CD4-positive, CD25-positive, alpha-beta regulatory T cell (primary cell): Measurements from ENCODE around the gene PRDM10. TPM values are rescaled to one million over a fixed set of nuclear protein-coding genes. Genes with fewer than 3 reads are reported as not detected.
A peak's percentile ranks its signal among the peaks of the same experiment; 100 is the strongest.

ENCODE experiments used
- ATAC-seq, 2 donors: fragments of 150-1000 bp; cut with Tn5 transposase; one replicate each; pipeline ENCODE4 v1.10.0; 2021; ENCODE audit warnings: low read depth in 2 of 2, moderate number of reproducible peaks in 2 of 2, moderate library complexity in 1 of 2
- DNase-seq, 3 donors: peaks; one replicate each; pipeline versions ENCODE4 v3.0.0 to v3.0.0-alpha.2; 2012 to 2022; ENCODE audit warnings: mixed read lengths in 1 of 3
- H3K27ac ChIP-seq: one replicate; pipeline ENCODE4 v1.7.0; 2013; ENCODE audit warnings: mild to moderate bottlenecking, low read length; ENCODE audit not compliant: insufficient read depth, poor library complexity, severe bottlenecking
- H3K27me3 ChIP-seq: one replicate; pipeline ENCODE4 v1.7.0; 2013; ENCODE audit warnings: low read length; ENCODE audit not compliant: control insufficient read depth, insufficient read depth
- H3K36me3 ChIP-seq: one replicate; pipeline ENCODE4 v1.7.0; 2013; ENCODE audit warnings: mild to moderate bottlenecking, low read length, moderate library complexity; ENCODE audit not compliant: control insufficient read depth, insufficient read depth
- H3K4me1 ChIP-seq: 2 replicates; pipeline ENCODE4 v1.7.0; 2013; ENCODE audit warnings: mild to moderate bottlenecking, low read length; ENCODE audit not compliant: insufficient read depth, control insufficient read depth, poor library complexity, severe bottlenecking
- H3K4me3 ChIP-seq: one replicate; pipeline ENCODE4 v1.7.0; 2013; ENCODE audit warnings: low read depth, mild to moderate bottlenecking, low read length, moderate library complexity
- H3K9me3 ChIP-seq, 2 experiments: 1 replicate in 1 of 2; 2 replicates in 1 of 2; pipeline ENCODE4 v1.7.0; 2013; ENCODE audit warnings: low read length in 2 of 2, mild to moderate bottlenecking in 1 of 2, moderate library complexity in 1 of 2; ENCODE audit not compliant: control insufficient read depth in 2 of 2
- H3K27ac Mint-ChIP-seq, 3 donors: one replicate each; pipeline ENCODE4 v1.8.0; 2020 to 2022; ENCODE audit warnings: mild to moderate bottlenecking in 3 of 3, mixed read lengths in 3 of 3, moderate library complexity in 2 of 3
- H3K27me3 Mint-ChIP-seq: one replicate; pipeline ENCODE4 v1.8.0; 2022; ENCODE audit warnings: mild to moderate bottlenecking, mixed read lengths
- H3K36me3 Mint-ChIP-seq: one replicate; pipeline ENCODE4 v1.8.0; 2020; ENCODE audit warnings: mixed read lengths
- H3K4me1 Mint-ChIP-seq, 4 donors: one replicate each; pipeline ENCODE4 v1.8.0; 2020 to 2022; ENCODE audit warnings: mixed read lengths in 4 of 4, mild to moderate bottlenecking in 1 of 4
- H3K4me3 Mint-ChIP-seq, 4 donors: one replicate each; pipeline ENCODE4 v1.8.0; 2020 to 2022; ENCODE audit warnings: mild to moderate bottlenecking in 4 of 4, mixed read lengths in 4 of 4, moderate library complexity in 3 of 4
- H3K9me3 Mint-ChIP-seq, 7 donors: one replicate each; pipeline ENCODE4 v1.8.0; 2020 to 2022; ENCODE audit warnings: mixed read lengths in 7 of 7, mild to moderate bottlenecking in 3 of 7, moderate library complexity in 2 of 7
- polyA plus RNA-seq, 4 donors: library from polyadenylated mRNA; unstranded; fragments of 300-500 nt; fragmentation: Illumina TruSeq; gene quantifications; one replicate each; pipeline ENCODE4 v1.2.3, GENCODE V29; 2021
- total RNA-seq: library from RNA; stranded (reverse); gene quantifications from one replicate; pipeline ENCODE4 v1.2.3, GENCODE V29; 2022

PRDM10 gene
- total and polyA plus RNA-seq, 5 donors from 2014 or later: 2.6 to 15.8 (median 2.8) TPM

DNA sequence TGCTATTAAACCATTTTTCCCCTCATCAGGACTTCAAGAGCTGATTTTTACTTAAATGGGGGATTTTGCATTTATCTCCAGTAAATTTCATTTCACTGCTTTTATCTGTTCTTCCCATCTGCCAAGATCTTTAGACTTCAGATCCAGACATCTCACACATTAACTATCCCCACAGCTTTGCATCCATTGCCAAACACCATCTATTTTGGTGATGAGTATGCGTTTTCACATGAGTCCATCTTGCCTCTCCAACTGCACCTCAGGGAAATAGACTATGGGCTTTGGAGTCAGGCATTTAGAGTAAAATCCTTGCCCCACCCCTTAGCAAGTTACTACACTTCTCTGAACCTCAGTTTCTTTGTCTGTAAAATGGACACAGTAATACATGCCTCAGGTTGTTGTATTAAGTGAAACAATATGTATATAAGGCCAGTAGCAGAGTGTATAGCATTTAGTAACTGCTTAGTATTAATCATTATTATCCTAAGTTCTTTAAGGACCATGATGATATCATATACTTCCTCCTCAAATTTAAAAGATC is 53.6 kb downstream of the PRDM10 start:
- no peaks in the 10 kb centered on the region for H3K27me3 Mint-ChIP-seq
- H3K36me3 Mint-ChIP-seq: peaks cover 39% of the 10 kb centered on the region
- H3K27me3 ChIP-seq: no peaks in the 10 kb centered on the region
- no peak overlapping the region for H3K4me3 Mint-ChIP-seq
- H3K4me1 ChIP-seq: no peaks in the 10 kb centered on the region
- ATAC-seq: no peak
- H3K9me3 ChIP-seq: no peaks in the 10 kb centered on the region
- no peak overlapping the region for H3K27ac ChIP-seq
- H3K27ac Mint-ChIP-seq: peak overlapping the region in 1 of 3 donors; percentile 40
- DNase-seq: no peak
- peaks cover 0 to 2% (median 0%) of the 10 kb centered on the region in 7 donors for H3K9me3 Mint-ChIP-seq
- H3K4me1 Mint-ChIP-seq: peaks cover 0 to 5% (median 0%) of the 10 kb centered on the region in 4 donors
- H3K4me3 ChIP-seq: no peak overlapping the region
- H3K36me3 ChIP-seq: peaks cover 17% of the 10 kb centered on the region

DNA sequence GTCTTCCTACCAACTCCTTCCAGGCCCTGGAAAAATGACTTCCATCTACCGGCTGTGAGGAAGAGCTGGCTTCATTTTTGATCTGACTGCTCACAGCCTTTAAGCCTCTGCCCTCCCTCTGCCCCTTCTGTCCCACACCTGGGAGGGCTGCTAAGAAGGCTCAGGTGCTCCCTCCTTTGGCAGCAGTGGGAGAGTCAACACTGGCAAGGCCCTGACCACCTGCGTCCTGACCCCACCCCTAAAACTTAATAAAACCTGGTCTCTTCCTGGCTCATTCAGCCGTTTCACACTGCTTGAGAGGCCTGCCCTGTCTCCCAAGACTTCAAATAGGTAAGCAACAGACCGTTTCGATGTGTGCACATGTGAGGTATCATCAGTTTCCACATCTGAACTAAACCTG is 55.2 kb downstream of the PRDM10 start:
- Histone ChIP-seq H3K27me3 (no peaks in the 10 kb centered on the region), H3K9me3 (no peaks in the 10 kb centered on the region), H3K36me3 (peaks cover 19% of the 10 kb centered on the region), H3K4me1 (no peaks in the 10 kb centered on the region), H3K27ac (no peak overlapping the region), H3K4me3 (no peak overlapping the region)
- H3K36me3 Mint-ChIP-seq: peaks cover 41% of the 10 kb centered on the region
- H3K27me3 Mint-ChIP-seq: no peaks in the 10 kb centered on the region
- DNase-seq (no peak), ATAC-seq (no peak)
- H3K4me1 Mint-ChIP-seq: peaks cover 0 to 5% (median 0%) of the 10 kb centered on the region in 4 donors
- no peak overlapping the region for H3K4me3 Mint-ChIP-seq
- peaks cover 0 to 2% (median 0%) of the 10 kb centered on the region in 7 donors for H3K9me3 Mint-ChIP-seq
- H3K27ac Mint-ChIP-seq: peak overlapping the region in 1 of 3 donors; percentile 1

DNA sequence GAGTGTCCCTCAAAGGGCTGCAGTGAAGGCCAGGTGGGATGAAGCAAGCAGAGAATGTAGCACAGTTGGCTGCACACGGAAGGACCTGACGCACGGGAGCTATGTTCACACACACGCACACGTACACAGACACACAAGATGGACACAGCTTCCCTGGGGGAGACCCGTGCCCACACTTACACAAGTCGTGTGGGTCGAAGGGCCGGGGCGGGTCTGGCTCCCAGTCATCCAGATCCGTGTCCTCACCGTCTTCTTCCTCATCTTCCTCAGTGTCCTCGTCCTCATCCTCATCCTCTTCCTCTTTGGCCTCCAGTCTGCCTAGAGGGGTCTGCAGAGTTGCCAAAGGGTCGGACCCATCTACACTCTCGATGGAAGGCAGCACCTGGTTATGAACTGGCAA is 55.7 kb downstream of the PRDM10 start:
- Histone ChIP-seq H3K4me3 (no peak overlapping the region), H3K27me3 (no peaks in the 10 kb centered on the region), H3K4me1 (no peaks in the 10 kb centered on the region), H3K9me3 (no peaks in the 10 kb centered on the region), H3K36me3 (peaks cover 21% of the 10 kb centered on the region), H3K27ac (no peak overlapping the region)
- H3K27me3 Mint-ChIP-seq: no peaks in the 10 kb centered on the region
- H3K36me3 Mint-ChIP-seq: peaks cover 44% of the 10 kb centered on the region
- no peak for DNase-seq
- no peak overlapping the region for H3K27ac Mint-ChIP-seq
- no peak for ATAC-seq
- peaks cover 0 to 2% (median 0%) of the 10 kb centered on the region in 7 donors for H3K9me3 Mint-ChIP-seq
- H3K4me3 Mint-ChIP-seq: no peak overlapping the region
- peaks cover 0 to 5% (median 0%) of the 10 kb centered on the region in 4 donors for H3K4me1 Mint-ChIP-seq

DNA sequence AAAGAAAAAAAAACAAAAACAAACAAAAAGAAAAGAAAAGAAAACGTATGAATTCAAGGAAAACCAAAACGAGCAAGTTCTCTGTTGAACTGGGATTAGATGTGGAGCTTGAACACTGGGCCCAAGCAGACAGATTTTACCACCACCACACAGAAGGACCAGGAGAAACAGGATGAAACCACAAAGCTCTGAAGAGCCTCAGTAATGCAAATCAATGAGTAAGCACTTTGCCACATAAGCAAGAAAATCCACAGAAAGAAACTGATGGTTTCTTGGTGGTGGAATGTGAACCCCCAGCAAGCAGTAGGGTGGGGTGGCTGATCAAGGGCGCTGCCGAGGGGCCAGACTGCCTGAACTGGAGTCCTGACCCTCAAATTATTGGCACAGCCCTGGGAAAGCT is 56.4 kb downstream of the PRDM10 start:
- no peak overlapping the region for H3K27ac Mint-ChIP-seq
- Histone ChIP-seq H3K9me3 (no peaks in the 10 kb centered on the region), H3K27ac (no peak overlapping the region), H3K27me3 (no peaks in the 10 kb centered on the region), H3K4me1 (no peaks in the 10 kb centered on the region), H3K4me3 (no peak overlapping the region), H3K36me3 (peaks cover 24% of the 10 kb centered on the region)
- H3K27me3 Mint-ChIP-seq: no peaks in the 10 kb centered on the region
- no peak for DNase-seq
- H3K36me3 Mint-ChIP-seq: peaks cover 44% of the 10 kb centered on the region
- peaks cover 0 to 5% (median 0%) of the 10 kb centered on the region in 4 donors for H3K4me1 Mint-ChIP-seq
- peaks cover 0 to 2% (median 0%) of the 10 kb centered on the region in 7 donors for H3K9me3 Mint-ChIP-seq
- ATAC-seq: no peak
- H3K4me3 Mint-ChIP-seq: no peak overlapping the region

GRCh38 chr11:129945373-129945772 is 57.3 kb downstream of the PRDM10 start:
- Histone ChIP-seq H3K9me3 (no peaks in the 10 kb centered on the region), H3K27me3 (no peaks in the 10 kb centered on the region), H3K36me3 (peaks cover 28% of the 10 kb centered on the region), H3K4me3 (no peak overlapping the region), H3K27ac (no peak overlapping the region), H3K4me1 (no peaks in the 10 kb centered on the region)
- Mint-ChIP-seq H3K27ac (no peak overlapping the region), H3K9me3 (peaks cover 0 to 2% (median 0%) of the 10 kb centered on the region in 7 donors), H3K4me3 (no peak overlapping the region), H3K4me1 (peaks cover 0 to 5% (median 0%) of the 10 kb centered on the region in 4 donors), H3K27me3 (no peaks in the 10 kb centered on the region), H3K36me3 (peaks cover 42% of the 10 kb centered on the region)
- no peak for DNase-seq
- no peak for ATAC-seq

- H3K9me3 Mint-ChIP-seq: peaks cover 0 to 2% (median 0%) of the 10 kb centered on the region in 7 donors
- no peaks in the 10 kb centered on the region for H3K27me3 ChIP-seq
- peaks cover 0 to 5% (median 0%) of the 10 kb centered on the region in 4 donors for H3K4me1 Mint-ChIP-seq
- no peak overlapping the region for H3K27ac Mint-ChIP-seq
- peaks cover 28% of the 10 kb centered on the region for H3K36me3 ChIP-seq
- no peaks in the 10 kb centered on the region for H3K27me3 Mint-ChIP-seq
- DNase-seq (no peak), ATAC-seq (no peak)
- H3K36me3 Mint-ChIP-seq: peaks cover 42% of the 10 kb centered on the region
- H3K4me1 ChIP-seq: no peaks in the 10 kb centered on the region
- H3K4me3 ChIP-seq: no peak overlapping the region
- no peak overlapping the region for H3K27ac ChIP-seq
- no peak overlapping the region for H3K4me3 Mint-ChIP-seq
- no peaks in the 10 kb centered on the region for H3K9me3 ChIP-seq
These were observed 57.9 kb downstream of the PRDM10 start for GRCh38 chr11:129944696-129945095.

- no peaks in the 10 kb centered on the region for H3K4me1 ChIP-seq
- H3K36me3 ChIP-seq: peaks cover 28% of the 10 kb centered on the region
- no peak for DNase-seq
- no peak for ATAC-seq
- Mint-ChIP-seq H3K27me3 (no peaks in the 10 kb centered on the region), H3K36me3 (peaks cover 42% of the 10 kb centered on the region), H3K4me3 (no peak overlapping the region), H3K9me3 (peaks cover 0 to 2% (median 0%) of the 10 kb centered on the region in 7 donors), H3K4me1 (peaks cover 0 to 2% (median 0%) of the 10 kb centered on the region in 4 donors), H3K27ac (no peak overlapping the region)
- no peak overlapping the region for H3K4me3 ChIP-seq
- no peaks in the 10 kb centered on the region for H3K9me3 ChIP-seq
- no peaks in the 10 kb centered on the region for H3K27me3 ChIP-seq
- no peak overlapping the region for H3K27ac ChIP-seq
These were observed 59.6 kb downstream of the PRDM10 start for GRCh38 chr11:129943036-129943435.

GRCh38 chr11:129939510-129939909 is 63.1 kb downstream of the PRDM10 start:
- H3K4me1 ChIP-seq: no peaks in the 10 kb centered on the region
- H3K4me3 ChIP-seq: no peak overlapping the region
- Mint-ChIP-seq H3K9me3 (no peaks in the 10 kb centered on the region), H3K36me3 (peaks cover 31% of the 10 kb centered on the region), H3K4me3 (peak overlapping the region in 1 of 4 donors; percentile 79), H3K4me1 (peaks cover 0 to 2% (median 0%) of the 10 kb centered on the region in 4 donors), H3K27ac (no peak overlapping the region), H3K27me3 (no peaks in the 10 kb centered on the region)
- no peaks in the 10 kb centered on the region for H3K27me3 ChIP-seq
- no peak overlapping the region for H3K27ac ChIP-seq
- DNase-seq: no peak
- H3K9me3 ChIP-seq: no peaks in the 10 kb centered on the region
- H3K36me3 ChIP-seq: peaks cover 13% of the 10 kb centered on the region
- ATAC-seq: no peak
